ENCODE data around the gene PRM1.
A peak's percentile ranks its signal among the peaks of the same experiment; 100 is the strongest.

DNA sequence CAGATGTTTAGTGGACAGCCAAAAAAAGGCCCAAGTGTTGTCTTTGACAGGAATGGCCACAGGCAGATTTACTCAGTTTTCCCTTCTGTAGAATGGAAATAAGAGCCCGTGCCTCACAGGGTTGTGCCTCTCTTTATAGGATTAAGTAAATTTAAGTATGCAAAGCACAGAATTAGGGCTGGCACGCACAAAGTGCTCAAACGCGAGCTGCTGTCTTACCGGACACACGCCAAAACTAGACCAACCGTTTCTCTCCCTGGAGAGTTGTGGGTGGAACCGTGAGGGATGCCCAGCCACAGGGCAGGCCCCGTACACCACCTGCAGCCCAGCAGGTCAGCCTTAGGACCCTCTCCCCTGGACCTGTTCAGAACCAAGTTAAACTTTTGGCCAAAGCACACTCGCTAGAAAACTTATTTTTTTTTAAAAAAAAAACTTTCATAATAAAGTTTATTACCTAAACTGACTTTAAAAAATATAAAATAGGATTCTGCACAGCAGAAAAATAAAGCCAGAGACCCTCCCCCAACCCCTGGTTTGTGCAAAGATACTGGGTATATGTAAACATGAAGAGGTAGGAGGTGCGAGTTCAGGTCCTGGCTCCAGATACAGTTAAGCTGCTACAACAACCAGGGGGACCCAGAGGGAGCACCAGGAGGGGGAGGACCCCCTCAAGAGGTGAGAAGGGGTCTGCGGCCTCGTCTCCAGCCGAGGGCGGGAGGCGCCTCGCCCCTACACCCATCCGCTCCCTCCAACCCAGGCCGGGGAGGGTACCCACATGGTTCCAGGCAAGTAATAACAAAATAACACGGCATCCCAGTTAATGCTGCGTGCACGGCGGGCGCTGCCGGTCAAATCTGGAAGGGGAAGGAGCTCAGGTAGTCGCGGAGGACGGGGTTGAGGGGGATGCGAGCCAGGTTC, 26.9 kb downstream of the PRM1 start:
- TF ChIP-seq, protein P1, sequence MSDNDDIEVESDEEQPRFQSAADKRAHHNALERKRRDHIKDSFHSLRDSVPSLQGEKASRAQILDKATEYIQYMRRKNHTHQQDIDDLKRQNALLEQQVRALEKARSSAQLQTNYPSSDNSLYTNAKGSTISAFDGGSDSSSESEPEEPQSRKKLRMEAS (IDR thresholded peaks at IDR 0.05; ENCODE audit: low read depth, low read length): 0 out of 2 replicates have a peak, but pooled peaks have one; percentile 28
- TF ChIP-seq, protein P2, sequence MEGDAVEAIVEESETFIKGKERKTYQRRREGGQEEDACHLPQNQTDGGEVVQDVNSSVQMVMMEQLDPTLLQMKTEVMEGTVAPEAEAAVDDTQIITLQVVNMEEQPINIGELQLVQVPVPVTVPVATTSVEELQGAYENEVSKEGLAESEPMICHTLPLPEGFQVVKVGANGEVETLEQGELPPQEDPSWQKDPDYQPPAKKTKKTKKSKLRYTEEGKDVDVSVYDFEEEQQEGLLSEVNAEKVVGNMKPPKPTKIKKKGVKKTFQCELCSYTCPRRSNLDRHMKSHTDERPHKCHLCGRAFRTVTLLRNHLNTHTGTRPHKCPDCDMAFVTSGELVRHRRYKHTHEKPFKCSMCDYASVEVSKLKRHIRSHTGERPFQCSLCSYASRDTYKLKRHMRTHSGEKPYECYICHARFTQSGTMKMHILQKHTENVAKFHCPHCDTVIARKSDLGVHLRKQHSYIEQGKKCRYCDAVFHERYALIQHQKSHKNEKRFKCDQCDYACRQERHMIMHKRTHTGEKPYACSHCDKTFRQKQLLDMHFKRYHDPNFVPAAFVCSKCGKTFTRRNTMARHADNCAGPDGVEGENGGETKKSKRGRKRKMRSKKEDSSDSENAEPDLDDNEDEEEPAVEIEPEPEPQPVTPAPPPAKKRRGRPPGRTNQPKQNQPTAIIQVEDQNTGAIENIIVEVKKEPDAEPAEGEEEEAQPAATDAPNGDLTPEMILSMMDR (IDR thresholded peaks at IDR 0.05; ENCODE audit: low read depth, low read length): no peak
